Inferior parietal cortex (tissue), 1 donor: ENCODE data around the gene FOS.

ENCODE experiments used
- DNase-seq: peaks from one replicate; pipeline ENCODE4 v3.0.0-alpha.2; 2016; ENCODE audit errors: extremely low spot score

Gene FOS

GRCh38 chr14:75250800-75251199 lies 27.8 kb upstream of the FOS start:
- no peak for DNase-seq

DNA sequence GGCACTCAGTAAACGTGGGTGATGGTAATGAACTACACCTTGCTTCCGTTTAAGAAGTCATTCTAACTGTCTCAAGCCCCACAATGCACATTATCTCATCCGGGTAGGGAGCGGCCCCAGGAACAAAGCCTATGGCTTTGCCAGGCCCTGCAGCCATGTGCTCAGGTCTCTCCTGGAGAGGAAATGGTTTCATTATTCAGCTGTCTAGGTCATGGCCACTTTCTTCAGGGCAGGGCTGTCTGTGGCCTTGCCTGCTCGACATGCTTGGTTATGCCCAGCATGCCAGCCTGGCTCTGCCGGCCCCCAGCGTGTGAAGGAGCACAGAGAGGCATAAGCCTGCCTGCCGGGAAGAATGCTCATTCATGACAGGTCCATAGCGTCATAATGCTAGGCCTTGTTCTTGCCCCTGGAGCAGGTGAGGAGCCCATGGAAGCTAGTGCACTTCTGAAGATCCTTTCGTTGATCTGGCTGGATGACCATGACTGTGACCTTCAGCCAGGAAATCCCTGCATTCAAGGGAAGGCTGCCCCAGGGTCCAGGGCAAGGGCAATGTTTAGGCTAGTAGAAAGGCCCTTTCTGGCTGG lies 26.3 kb upstream of the FOS start:
- DNase-seq = no peak

- no peak for DNase-seq
Measured at GRCh38 chr14:75254381-75254822, 24.2 kb upstream of the FOS start.

DNA sequence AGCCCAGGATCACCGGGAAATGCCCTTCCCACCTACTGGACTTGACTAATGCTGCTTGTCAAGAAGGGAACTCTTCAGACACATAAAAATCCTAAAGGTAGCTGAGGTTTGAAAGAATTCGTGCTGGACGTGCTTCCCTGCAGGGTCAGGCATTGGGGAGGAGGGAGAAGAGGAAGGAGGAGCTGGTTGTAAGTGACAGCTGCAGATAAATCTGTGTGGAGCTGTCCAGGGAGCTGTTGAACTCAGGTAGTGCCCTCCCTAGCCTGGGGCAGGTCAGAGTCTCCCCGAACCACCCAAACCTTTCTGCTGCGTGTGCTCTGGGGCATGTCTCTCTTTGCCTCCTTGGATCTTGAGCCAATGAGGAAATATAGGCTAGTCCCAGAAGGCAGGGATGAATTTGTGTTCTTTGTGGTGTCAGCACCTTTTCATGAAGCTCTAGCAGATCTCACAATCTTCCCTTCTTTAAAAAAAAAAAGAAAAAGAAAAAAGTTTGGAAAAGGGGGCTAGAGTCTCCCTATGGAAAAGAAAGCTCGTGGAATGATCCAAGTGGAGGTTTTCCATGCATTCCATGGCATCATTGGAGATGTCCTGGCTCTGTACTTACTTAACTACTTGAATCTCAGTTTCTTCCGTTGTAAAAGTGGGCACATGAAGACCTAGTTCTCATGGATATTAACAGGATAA lies 23.6 kb upstream of the FOS start:
- DNase-seq = no peak

GRCh38 chr14:75258079-75258802 lies 20.4 kb upstream of the FOS start:
- peak; percentile 43 for DNase-seq

- peak; percentile 98 for DNase-seq
Measured at GRCh38 chr14:75258803-75259509, 19.7 kb upstream of the FOS start.

GRCh38 chr14:75259510-75259855 lies 19.1 kb upstream of the FOS start:
- peak; percentile 57 for DNase-seq

- DNase-seq = no peak
Measured at GRCh38 chr14:75260025-75260763, 18.4 kb upstream of the FOS start.

DNA sequence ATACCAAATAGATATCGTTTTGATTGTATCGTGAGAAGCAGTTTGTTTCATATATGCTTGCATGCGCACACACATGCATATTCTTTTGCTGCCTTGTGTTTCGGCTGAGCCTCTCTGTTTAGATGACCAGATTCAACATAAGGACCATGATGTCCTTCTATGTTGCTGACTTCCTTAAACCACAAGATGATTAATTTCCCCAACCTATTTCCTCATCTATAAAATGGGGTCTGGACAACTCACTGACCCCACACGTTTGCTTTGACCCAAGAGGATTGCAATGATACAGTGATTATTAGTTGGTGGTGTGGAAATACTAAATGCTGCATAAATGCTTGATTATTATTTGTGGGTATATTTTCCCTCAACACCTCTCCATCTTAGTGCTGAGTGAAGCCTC lies 16.8 kb upstream of the FOS start:
- DNase-seq = no peak

- DNase-seq = no peak
Measured at GRCh38 chr14:75262641-75263040, 16.0 kb upstream of the FOS start.

DNA sequence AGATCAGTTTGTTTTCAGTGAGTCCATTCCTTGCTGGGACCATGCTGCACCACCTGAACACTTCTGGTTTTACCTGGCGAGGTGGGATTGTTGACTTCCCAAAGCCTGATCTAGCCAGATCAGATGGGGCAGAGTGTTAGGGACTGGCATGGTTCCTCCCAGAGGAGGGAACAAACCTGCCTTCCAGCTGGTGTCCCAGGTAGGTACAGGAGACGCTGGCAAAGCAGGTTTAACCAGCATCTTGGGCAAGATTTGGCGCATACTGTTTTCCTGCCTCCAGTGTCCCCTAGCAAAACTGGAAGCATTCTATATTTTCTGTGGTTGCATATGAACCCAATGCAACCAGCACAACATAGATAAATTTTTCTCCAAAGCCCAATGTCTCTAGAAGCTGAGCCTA lies 14.6 kb upstream of the FOS start:
- no peak for DNase-seq

GRCh38 chr14:75267141-75267721 lies 11.4 kb upstream of the FOS start:
- DNase-seq = no peak

GRCh38 chr14:75268633-75269550 lies 9.7 kb upstream of the FOS start:
- no peak for DNase-seq

DNA sequence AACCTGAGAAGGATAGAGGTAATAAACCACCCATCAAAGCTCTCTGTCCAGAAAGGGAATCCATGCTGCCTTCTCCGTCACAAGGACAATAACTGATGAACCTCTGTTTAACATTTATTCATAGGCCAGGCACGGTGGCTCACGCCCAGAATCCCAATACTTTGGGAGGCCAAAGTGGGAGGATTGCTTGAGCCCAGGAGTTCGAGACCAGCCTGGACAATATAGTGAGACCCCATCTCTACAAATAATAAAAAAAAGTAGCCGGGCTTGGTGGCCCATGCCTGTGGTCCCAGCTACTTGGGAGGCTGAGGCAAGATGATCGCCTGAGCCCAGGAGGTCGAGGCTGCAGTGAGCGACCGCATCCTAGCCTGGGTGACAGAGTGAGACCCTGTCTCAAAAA lies 7.1 kb upstream of the FOS start:
- no peak for DNase-seq

DNA sequence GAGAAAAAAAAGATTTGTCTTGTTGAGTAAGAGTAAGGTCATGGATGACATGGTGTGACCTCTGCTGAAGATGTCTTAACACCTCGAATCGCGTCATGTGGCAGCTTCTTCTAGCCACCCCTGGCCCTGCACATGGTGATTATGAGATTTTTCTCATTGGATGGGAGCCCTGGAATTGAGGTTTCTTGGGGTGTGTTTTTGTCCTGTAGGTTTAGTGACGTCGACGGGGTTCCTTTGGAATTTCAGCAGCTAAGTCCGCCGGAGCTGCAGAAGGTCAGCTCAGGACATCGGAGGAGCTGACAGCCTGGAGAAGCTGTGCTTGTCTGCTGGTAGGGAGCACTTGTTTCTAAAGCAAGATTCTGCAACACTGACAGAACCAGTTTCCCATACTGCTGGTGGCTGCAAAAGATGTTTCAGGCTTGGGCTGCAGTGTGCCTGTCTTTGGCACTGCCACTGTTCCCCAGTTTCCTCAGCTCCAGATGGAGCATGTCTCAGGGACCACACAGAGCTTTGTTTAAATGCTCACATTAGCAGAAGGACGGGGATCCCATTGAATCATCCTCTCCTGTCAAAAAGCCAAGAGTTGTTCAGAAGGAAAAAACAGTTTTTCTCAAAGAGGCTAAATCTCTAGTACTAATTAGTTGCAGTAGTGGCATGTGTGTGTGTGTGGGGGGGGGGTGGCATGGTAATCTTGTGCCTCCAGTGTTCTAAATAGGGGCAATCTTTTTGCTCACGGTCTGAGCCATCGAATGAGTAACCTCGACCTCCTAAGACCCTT lies 5.2 kb upstream of the FOS start:
- no peak for DNase-seq

- DNase-seq = no peak
Measured at GRCh38 chr14:75274050-75274898, 4.4 kb upstream of the FOS start.

- no peak for DNase-seq
Measured at GRCh38 chr14:75274899-75275569, 3.6 kb upstream of the FOS start.

GRCh38 chr14:75275598-75275997 lies 3.0 kb upstream of the FOS start:
- DNase-seq = no peak
